ENCODE results near the gene RGS9. TPM values are rescaled to one million over a fixed set of nuclear protein-coding genes. Genes with fewer than 3 reads are reported as not detected.
"Not testable (repeated sequence)": the region's sequence is repeated elsewhere in the genome, so short reads cannot be mapped to it uniquely, and the experiment has no call there.

Gene RGS9
- total and polyA plus RNA-seq, 4 donors, result 1.0 to 4.0 (median 2.1) TPM

DNA sequence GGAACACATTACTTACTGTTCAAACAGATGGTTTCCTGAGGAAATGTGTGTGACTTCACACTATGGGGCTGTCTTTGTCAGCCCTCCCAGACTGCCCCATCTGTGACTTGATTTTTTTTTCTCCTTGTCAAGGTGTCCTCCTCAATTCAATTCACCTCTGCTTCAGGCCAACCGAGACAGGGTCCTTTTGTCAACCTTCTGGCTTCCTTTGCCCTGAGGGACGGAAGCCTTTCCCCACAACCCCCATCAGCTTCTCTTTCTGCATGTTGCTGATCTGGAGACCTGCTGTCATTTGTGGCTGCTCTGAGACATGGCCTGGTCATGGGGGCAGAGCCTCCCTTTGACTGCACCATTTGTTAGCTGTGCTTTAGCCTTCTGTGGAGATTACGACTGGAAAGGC, 21.3 kb upstream of the RGS9 start (continued):
- TF ChIP-seq, protein P1, sequence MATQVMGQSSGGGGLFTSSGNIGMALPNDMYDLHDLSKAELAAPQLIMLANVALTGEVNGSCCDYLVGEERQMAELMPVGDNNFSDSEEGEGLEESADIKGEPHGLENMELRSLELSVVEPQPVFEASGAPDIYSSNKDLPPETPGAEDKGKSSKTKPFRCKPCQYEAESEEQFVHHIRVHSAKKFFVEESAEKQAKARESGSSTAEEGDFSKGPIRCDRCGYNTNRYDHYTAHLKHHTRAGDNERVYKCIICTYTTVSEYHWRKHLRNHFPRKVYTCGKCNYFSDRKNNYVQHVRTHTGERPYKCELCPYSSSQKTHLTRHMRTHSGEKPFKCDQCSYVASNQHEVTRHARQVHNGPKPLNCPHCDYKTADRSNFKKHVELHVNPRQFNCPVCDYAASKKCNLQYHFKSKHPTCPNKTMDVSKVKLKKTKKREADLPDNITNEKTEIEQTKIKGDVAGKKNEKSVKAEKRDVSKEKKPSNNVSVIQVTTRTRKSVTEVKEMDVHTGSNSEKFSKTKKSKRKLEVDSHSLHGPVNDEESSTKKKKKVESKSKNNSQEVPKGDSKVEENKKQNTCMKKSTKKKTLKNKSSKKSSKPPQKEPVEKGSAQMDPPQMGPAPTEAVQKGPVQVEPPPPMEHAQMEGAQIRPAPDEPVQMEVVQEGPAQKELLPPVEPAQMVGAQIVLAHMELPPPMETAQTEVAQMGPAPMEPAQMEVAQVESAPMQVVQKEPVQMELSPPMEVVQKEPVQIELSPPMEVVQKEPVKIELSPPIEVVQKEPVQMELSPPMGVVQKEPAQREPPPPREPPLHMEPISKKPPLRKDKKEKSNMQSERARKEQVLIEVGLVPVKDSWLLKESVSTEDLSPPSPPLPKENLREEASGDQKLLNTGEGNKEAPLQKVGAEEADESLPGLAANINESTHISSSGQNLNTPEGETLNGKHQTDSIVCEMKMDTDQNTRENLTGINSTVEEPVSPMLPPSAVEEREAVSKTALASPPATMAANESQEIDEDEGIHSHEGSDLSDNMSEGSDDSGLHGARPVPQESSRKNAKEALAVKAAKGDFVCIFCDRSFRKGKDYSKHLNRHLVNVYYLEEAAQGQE (IDR thresholded peaks at IDR 0.05), result no peak
- TF ChIP-seq, protein P2, sequence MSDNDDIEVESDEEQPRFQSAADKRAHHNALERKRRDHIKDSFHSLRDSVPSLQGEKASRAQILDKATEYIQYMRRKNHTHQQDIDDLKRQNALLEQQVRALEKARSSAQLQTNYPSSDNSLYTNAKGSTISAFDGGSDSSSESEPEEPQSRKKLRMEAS (IDR thresholded peaks at IDR 0.05), result no peak
- TF ChIP-seq TAF1 (conservative IDR thresholded peaks at IDR 0.05) (no peak), JUND (IDR thresholded peaks at IDR 0.05) (no peak), HNF4A (conservative IDR thresholded peaks at IDR 0.05) (no peak), HNF4G (IDR thresholded peaks at IDR 0.05) (no peak), RXRA (IDR thresholded peaks at IDR 0.05) (no peak)

DNA sequence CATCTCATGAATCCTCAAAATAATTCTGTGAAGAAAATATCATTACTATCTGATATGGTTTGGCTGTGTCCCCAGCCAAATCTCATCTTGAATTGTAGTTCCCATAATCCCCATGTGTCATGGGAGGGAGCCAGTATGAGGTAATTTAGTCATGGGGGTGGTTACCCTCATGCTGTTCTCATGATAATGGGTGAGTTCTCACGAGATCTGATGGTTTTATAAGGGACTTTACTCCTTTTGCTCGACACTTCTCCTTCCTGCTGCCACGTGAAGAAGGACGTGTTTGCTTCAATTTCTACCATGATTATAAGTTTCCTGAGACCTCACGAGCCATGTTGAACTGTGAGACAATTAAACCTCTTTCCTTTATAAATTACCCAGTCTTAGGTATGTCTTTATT, 20.7 kb upstream of the RGS9 start:
- H3K4me3 ChIP-seq (ENCODE audit: low read depth in 1 of 3, low read length in 3 of 3); H3K27ac ChIP-seq (ENCODE audit: low read depth in 1 of 2, low read length in 2 of 2); H3K36me3 ChIP-seq (ENCODE audit: control insufficient read depth in 4 of 4, insufficient read depth in 3 of 4, low read depth in 1 of 4, low read length in 3 of 4); H3K4me1 ChIP-seq (ENCODE audit: control insufficient read depth in 4 of 4, insufficient read depth in 4 of 4, low read length in 3 of 4); H3K27me3 ChIP-seq (ENCODE audit: control insufficient read depth in 4 of 4, insufficient read depth in 4 of 4, low read length in 3 of 4); H3K9ac ChIP-seq (ENCODE audit: low read depth in 1 of 2, low read length in 2 of 2); DNase-seq (ENCODE audit: low spot score); H3K9me3 ChIP-seq (ENCODE audit: control insufficient read depth in 4 of 4, low read length in 3 of 4): not testable (repeated sequence)
- 69% methylated on average over 5 of the region's 5 CpGs for WGBS

DNA sequence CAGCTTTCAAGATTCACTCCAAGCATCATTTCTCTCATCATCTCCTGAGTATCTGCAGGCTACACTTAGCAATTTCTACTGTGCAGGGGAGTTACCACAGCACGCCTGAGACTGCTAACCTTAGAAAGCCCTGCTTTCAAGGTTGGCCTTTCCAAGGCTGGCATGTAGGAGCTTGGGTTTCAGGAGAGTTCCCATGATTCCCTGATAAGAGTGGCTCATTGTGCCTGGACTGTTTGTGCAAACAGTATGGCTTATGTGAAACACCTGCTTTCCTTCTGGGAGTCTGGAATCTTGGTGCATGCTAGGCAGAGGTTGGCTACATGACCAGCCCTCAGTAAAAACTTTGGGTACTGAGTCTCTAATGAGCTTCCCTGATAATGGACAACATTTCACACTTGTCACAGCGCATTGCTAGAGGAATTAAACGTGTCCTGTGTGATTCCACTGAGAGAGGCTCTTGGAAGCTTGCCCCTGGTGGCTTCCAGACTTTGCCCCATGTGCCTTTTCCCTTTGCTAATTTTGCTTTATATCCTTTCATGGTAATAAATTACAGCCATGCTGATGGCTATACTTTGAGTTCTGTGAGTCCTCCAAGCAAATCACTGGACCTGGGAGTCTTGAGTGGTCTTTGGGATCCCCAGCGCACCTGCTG, 19.7 kb upstream of the RGS9 start:
- Histone ChIP-seq H3K9me3 (ENCODE audit: control insufficient read depth in 4 of 4, low read length in 3 of 4) (no peaks in the 10 kb centered on the region), H3K9ac (ENCODE audit: low read depth in 1 of 2, low read length in 2 of 2) (no peak overlapping the region), H3K4me1 (ENCODE audit: control insufficient read depth in 4 of 4, insufficient read depth in 4 of 4, low read length in 3 of 4) (peaks cover 0 to 12% (median 7%) of the 10 kb centered on the region in 4 donors), H3K36me3 (ENCODE audit: control insufficient read depth in 4 of 4, insufficient read depth in 3 of 4, low read depth in 1 of 4, low read length in 3 of 4) (no peaks in the 10 kb centered on the region), H3K27ac (ENCODE audit: low read depth in 1 of 2, low read length in 2 of 2) (no peak overlapping the region), H3K27me3 (ENCODE audit: control insufficient read depth in 4 of 4, insufficient read depth in 4 of 4, low read length in 3 of 4) (no peaks in the 10 kb centered on the region), H3K4me3 (ENCODE audit: low read depth in 1 of 3, low read length in 3 of 3) (no peak overlapping the region)
- DNase-seq (ENCODE audit: low spot score), result no peak
- WGBS, result 68% methylated on average over 4 of the region's 4 CpGs
- TF ChIP-seq GABPA (IDR thresholded peaks at IDR 0.05 in 1 of 2, conservative IDR thresholded peaks at IDR 0.05 in 1 of 2) (no peak), HNF4A (conservative IDR thresholded peaks at IDR 0.05) (peak in 1 of 2 donors; percentile 19), RXRA (IDR thresholded peaks at IDR 0.05) (no peak), TAF1 (conservative IDR thresholded peaks at IDR 0.05) (no peak)

DNA sequence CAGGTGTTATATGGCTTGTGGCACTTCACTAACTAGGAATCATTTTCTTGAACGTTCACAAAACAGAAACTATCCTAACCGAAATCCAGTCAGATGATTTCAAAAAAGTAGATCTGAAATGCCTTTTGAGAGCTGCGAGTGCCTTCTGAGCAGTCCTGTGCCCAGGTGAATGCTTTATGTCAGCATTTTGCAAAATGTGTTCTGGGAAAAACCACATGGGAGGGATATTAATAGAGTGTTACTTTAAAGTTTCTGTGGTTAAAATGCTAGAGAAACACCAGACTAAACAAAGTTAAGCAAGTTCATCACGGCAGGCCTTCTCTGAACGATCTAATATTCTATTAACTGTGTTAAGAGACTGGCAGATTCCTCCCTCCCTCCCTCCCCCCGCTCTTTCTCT, 15.8 kb upstream of the RGS9 start:
- no peak overlapping the region for H3K4me3 ChIP-seq (ENCODE audit: low read depth in 1 of 3, low read length in 3 of 3)
- no peak for DNase-seq (ENCODE audit: low spot score)
- WGBS, result 54% methylated on average over 6 of the region's 6 CpGs
- H3K4me1 ChIP-seq (ENCODE audit: control insufficient read depth in 4 of 4, insufficient read depth in 4 of 4, low read length in 3 of 4), result peaks cover 0 to 19% (median 8%) of the 10 kb centered on the region in 4 donors
- H3K27ac ChIP-seq (ENCODE audit: low read depth in 1 of 2, low read length in 2 of 2), result no peak overlapping the region
- H3K9me3 ChIP-seq (ENCODE audit: control insufficient read depth in 4 of 4, low read length in 3 of 4), result no peaks in the 10 kb centered on the region
- H3K36me3 ChIP-seq (ENCODE audit: control insufficient read depth in 4 of 4, insufficient read depth in 3 of 4, low read depth in 1 of 4, low read length in 3 of 4), result no peaks in the 10 kb centered on the region
- H3K27me3 ChIP-seq (ENCODE audit: control insufficient read depth in 4 of 4, insufficient read depth in 4 of 4, low read length in 3 of 4), result no peaks in the 10 kb centered on the region
- no peak overlapping the region for H3K9ac ChIP-seq (ENCODE audit: low read depth in 1 of 2, low read length in 2 of 2)
- TF ChIP-seq, protein P3, sequence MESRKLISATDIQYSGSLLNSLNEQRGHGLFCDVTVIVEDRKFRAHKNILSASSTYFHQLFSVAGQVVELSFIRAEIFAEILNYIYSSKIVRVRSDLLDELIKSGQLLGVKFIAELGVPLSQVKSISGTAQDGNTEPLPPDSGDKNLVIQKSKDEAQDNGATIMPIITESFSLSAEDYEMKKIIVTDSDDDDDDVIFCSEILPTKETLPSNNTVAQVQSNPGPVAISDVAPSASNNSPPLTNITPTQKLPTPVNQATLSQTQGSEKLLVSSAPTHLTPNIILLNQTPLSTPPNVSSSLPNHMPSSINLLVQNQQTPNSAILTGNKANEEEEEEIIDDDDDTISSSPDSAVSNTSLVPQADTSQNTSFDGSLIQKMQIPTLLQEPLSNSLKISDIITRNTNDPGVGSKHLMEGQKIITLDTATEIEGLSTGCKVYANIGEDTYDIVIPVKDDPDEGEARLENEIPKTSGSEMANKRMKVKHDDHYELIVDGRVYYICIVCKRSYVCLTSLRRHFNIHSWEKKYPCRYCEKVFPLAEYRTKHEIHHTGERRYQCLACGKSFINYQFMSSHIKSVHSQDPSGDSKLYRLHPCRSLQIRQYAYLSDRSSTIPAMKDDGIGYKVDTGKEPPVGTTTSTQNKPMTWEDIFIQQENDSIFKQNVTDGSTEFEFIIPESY (IDR thresholded peaks at IDR 0.05), result no peak
- TF ChIP-seq GABPA (IDR thresholded peaks at IDR 0.05 in 1 of 2, conservative IDR thresholded peaks at IDR 0.05 in 1 of 2), result no peak
- TF ChIP-seq, protein P2 (IDR thresholded peaks at IDR 0.05), result no peak
- TF ChIP-seq NR2F2 (IDR thresholded peaks at IDR 0.05), result no peak
- no peak for TF ChIP-seq HNF4A (conservative IDR thresholded peaks at IDR 0.05)
- TF ChIP-seq JUND (IDR thresholded peaks at IDR 0.05), result no peak
- TF ChIP-seq TAF1 (conservative IDR thresholded peaks at IDR 0.05), result no peak
- TF ChIP-seq RXRA (IDR thresholded peaks at IDR 0.05), result no peak
- no peak for TF ChIP-seq FOXA2 (IDR thresholded peaks at IDR 0.05)
- TF ChIP-seq, protein P4, sequence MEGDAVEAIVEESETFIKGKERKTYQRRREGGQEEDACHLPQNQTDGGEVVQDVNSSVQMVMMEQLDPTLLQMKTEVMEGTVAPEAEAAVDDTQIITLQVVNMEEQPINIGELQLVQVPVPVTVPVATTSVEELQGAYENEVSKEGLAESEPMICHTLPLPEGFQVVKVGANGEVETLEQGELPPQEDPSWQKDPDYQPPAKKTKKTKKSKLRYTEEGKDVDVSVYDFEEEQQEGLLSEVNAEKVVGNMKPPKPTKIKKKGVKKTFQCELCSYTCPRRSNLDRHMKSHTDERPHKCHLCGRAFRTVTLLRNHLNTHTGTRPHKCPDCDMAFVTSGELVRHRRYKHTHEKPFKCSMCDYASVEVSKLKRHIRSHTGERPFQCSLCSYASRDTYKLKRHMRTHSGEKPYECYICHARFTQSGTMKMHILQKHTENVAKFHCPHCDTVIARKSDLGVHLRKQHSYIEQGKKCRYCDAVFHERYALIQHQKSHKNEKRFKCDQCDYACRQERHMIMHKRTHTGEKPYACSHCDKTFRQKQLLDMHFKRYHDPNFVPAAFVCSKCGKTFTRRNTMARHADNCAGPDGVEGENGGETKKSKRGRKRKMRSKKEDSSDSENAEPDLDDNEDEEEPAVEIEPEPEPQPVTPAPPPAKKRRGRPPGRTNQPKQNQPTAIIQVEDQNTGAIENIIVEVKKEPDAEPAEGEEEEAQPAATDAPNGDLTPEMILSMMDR (IDR thresholded peaks at IDR 0.05; ENCODE audit: low read depth, low read length, missing input control), result no peak
- TF ChIP-seq, protein P5, sequence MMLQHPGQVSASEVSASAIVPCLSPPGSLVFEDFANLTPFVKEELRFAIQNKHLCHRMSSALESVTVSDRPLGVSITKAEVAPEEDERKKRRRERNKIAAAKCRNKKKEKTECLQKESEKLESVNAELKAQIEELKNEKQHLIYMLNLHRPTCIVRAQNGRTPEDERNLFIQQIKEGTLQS (IDR thresholded peaks at IDR 0.05), result no peak
- no peak for TF ChIP-seq YY1 (IDR thresholded peaks at IDR 0.05)
- TF ChIP-seq EGR1 (IDR thresholded peaks at IDR 0.05; ENCODE audit: low read depth in 2 of 2), result no peak

Data from liver (tissue), 9 donors.